ENCODE data around the gene DOK4.

DNA sequence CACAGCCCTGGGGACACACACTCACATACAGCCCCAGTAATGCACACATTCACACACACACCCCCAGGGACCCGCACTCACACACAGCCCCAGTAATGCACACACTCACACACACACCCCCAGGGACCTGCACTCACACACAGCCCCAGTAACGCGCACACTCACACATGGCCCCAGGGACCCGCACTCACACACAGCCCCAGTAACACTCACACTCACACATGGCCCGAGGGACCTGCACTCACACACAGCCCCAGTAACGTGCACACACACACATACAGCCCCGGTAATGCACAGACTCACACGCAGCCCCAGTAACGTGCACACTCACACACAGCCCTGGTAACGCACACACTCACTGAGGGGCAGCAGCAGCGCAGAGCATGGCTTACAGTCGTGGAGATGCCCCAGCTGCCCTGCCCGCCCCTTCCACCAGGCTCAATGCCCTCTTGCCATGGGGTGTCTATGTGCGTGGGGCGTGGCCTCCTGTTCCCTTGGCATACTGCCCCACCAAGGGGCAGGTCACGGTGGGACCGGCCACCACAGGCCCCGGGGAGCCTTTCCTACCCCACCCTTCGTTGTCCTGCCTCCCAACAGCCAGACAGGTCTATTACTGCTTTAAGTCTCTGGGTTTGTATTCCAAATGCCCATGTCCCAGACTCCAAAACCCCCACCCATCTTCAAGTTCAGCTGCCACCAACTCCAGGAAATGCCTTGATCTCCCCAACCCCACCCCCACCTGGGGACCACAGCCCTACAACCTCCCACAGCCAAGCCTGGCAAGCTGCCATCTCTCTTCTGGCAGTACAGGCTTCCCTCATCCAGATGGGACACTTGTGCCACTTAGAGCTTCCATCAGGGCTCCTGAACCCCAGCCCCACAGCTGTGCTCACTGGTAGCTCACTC, 47.4 kb upstream of the DOK4 start:
- TF ChIP-seq, protein P1, sequence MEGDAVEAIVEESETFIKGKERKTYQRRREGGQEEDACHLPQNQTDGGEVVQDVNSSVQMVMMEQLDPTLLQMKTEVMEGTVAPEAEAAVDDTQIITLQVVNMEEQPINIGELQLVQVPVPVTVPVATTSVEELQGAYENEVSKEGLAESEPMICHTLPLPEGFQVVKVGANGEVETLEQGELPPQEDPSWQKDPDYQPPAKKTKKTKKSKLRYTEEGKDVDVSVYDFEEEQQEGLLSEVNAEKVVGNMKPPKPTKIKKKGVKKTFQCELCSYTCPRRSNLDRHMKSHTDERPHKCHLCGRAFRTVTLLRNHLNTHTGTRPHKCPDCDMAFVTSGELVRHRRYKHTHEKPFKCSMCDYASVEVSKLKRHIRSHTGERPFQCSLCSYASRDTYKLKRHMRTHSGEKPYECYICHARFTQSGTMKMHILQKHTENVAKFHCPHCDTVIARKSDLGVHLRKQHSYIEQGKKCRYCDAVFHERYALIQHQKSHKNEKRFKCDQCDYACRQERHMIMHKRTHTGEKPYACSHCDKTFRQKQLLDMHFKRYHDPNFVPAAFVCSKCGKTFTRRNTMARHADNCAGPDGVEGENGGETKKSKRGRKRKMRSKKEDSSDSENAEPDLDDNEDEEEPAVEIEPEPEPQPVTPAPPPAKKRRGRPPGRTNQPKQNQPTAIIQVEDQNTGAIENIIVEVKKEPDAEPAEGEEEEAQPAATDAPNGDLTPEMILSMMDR (IDR thresholded peaks at IDR 0.05; ENCODE audit: extremely low read depth in 1 of 2, insufficient read depth in 1 of 2, low read depth in 1 of 2, low read length in 2 of 2) = no peak
- TF ChIP-seq POLR2AphosphoS5 (IDR thresholded peaks at IDR 0.05; ENCODE audit: insufficient read depth, low read depth, low read length) = no peak
- no peak for TF ChIP-seq EZH2 (IDR thresholded peaks at IDR 0.05; ENCODE audit: borderline replicate concordance, low read depth, low read length, severe bottlenecking)
- no peak for TF ChIP-seq FOS (IDR thresholded peaks at IDR 0.05; ENCODE audit: borderline replicate concordance, insufficient read depth, low read length)
- no peak for TF ChIP-seq POLR2A (IDR thresholded peaks at IDR 0.05; ENCODE audit: low read depth, low read length)
- no peak for TF ChIP-seq JUN (IDR thresholded peaks at IDR 0.05; ENCODE audit: borderline replicate concordance, insufficient read depth, insufficient read length, low read depth)
- TF ChIP-seq MYC (IDR thresholded peaks at IDR 0.05; ENCODE audit: low read depth, low read length) = no peak

All from endothelial cell of umbilical vein (primary cell).